BJ (cell line): ENCODE results near the gene CD9. TPM values are rescaled to one million over a fixed set of nuclear protein-coding genes. Genes with fewer than 3 reads are reported as not detected.

Experiments used
- CTCF ChIA-PET: fragments of 350-600 bp; formaldehyde crosslinking; extraction: SDS; loops from one replicate; lab custom pipeline; 2021; ENCODE audit warnings: antibody characterized with exemption, inconsistent platforms; lab: Yijun Ruan, JAX
- POLR2A ChIA-PET: fragments of 300-600 bp; sonication (Branson Sonifier 250); formaldehyde crosslinking; extraction: SDS; loops from one replicate; lab custom pipeline; 2021; ENCODE audit warnings: antibody characterized with exemption; lab: Charles Lee
- DNase-seq: peaks from one replicate; pipeline ENCODE4 v3.0.0-alpha.2; 2011; ENCODE audit warnings: low read depth
- H3K27me3 ChIP-seq: 2 replicates; pipeline ENCODE4 v1.6.0; 2011; ENCODE audit warnings: low read length; ENCODE audit not compliant: control insufficient read depth, insufficient read depth
- H3K36me3 ChIP-seq: 2 replicates; pipeline ENCODE4 v1.5.1; 2011; ENCODE audit warnings: low read length; ENCODE audit not compliant: control insufficient read depth, insufficient read depth
- H3K4me3 ChIP-seq: 2 replicates; pipeline ENCODE4 v1.5.1; 2011; ENCODE audit warnings: low read depth, mild to moderate bottlenecking, control low read depth, low read length
- polyA plus RNA-seq: library from polyadenylated mRNA; depleted of rRNA; stranded (reverse); fragments of >200 nt; gene quantifications from 2 replicates; pipeline ENCODE4 v1.2.3, GENCODE V29; 2011
- TF ChIP-seq, protein P1 (sequence below): IDR thresholded peaks from 2 replicates; pipeline ENCODE4 v1.5.1; 2011; ENCODE audit warnings: low read depth, mild to moderate bottlenecking, control low read depth, inconsistent platforms, low read length, moderate library complexity; ENCODE audit not compliant: insufficient read depth

Gene CD9
- polyA plus RNA-seq, 1 experiment, result 86.0 TPM

DNA sequence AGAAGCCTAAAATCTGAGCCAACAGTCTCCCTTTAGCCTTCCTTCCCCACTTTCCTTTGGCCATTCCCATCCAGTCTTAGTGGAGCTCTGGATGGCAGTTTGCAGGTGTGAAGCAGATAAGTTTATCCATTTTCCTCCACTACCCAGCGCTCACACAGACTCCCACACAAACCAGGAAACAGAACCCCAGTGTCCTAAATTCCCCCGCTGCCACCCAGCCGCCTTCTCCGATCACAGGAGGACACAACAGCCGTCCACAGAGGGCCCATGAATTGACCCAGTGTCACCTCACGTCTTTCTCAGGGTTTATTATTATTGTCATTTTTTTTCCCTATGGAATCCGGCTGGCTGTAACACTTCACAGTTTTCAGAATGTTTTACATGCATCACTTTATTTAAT lies 16.4 kb downstream of the CD9 start:
- H3K36me3 ChIP-seq, result no peaks in the 10 kb centered on the region
- DNase-seq, result no peak
- TF ChIP-seq, protein P1, sequence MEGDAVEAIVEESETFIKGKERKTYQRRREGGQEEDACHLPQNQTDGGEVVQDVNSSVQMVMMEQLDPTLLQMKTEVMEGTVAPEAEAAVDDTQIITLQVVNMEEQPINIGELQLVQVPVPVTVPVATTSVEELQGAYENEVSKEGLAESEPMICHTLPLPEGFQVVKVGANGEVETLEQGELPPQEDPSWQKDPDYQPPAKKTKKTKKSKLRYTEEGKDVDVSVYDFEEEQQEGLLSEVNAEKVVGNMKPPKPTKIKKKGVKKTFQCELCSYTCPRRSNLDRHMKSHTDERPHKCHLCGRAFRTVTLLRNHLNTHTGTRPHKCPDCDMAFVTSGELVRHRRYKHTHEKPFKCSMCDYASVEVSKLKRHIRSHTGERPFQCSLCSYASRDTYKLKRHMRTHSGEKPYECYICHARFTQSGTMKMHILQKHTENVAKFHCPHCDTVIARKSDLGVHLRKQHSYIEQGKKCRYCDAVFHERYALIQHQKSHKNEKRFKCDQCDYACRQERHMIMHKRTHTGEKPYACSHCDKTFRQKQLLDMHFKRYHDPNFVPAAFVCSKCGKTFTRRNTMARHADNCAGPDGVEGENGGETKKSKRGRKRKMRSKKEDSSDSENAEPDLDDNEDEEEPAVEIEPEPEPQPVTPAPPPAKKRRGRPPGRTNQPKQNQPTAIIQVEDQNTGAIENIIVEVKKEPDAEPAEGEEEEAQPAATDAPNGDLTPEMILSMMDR, result no peak
- no peaks in the 10 kb centered on the region for H3K27me3 ChIP-seq
- POLR2A ChIA-PET, result no interaction called here
- CTCF ChIA-PET, result interaction anchor here (1.2 to 1.5 kb wide), 3 partner anchors 13 to 62 kb away, joined by 3 to 4 read pairs (median 4); no protein-coding TSS in a partner anchor
- no peak overlapping the region for H3K4me3 ChIP-seq

DNA sequence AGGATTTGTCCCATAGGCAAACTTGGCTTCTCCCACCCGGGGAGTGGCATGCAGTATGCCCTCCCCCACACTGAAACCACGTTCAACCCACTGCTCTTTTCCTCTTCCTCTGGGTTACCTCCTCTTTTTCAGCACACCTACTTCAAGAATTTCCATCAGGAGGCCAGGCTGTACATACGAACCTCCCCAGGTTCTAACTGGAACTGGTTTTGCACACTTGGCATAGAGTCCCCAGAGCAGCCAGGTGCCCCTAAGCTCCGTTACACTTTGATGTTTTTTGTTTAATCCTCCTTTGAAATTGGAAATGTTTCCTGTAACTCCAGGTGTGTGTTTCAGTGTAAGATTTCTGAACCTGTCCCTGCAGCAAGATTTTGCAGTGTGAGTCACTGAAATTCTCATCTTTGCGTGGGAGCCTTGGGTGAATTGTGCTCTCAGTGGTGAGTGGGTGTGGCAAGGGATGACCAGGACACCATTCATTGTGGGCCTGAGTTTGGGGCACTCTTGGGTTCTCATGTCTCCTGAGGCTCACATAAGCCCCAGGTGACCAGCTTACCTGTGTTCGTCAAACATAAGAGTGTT lies 18.2 kb downstream of the CD9 start:
- TF ChIP-seq, protein P1, result no peak
- ChIA-PET POLR2A (no interaction called here), CTCF (interaction anchor here (1.5 kb wide), 1 partner anchor 23 kb away, joined by 4 read pairs; no protein-coding TSS in a partner anchor)
- Histone ChIP-seq H3K36me3 (no peaks in the 10 kb centered on the region), H3K27me3 (no peaks in the 10 kb centered on the region), H3K4me3 (no peak overlapping the region)
- DNase-seq, result no peak

DNA sequence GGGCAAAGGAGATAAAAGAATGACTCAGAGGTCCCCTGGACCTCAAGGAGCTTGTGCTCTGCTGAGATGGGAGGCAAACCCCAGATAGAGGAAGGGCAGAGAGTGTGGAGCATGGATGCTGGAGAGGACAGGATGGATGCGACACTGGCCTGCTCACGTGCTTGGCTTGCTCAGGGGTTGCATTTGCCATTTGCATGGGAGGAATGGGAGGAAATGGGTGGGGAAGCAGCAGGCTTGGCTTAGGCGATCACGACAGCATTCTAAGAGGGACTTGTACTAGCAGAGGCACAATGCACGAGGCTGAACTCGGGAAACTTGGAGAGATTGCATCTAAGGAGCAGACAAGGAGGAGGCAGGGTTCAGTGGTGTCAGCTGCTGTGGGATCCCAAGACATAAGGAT lies 19.8 kb downstream of the CD9 start:
- CTCF ChIA-PET, result interaction anchor here (2.7 kb wide), 1 partner anchor 10 kb away, joined by 7 read pairs; no protein-coding TSS in a partner anchor

DNA sequence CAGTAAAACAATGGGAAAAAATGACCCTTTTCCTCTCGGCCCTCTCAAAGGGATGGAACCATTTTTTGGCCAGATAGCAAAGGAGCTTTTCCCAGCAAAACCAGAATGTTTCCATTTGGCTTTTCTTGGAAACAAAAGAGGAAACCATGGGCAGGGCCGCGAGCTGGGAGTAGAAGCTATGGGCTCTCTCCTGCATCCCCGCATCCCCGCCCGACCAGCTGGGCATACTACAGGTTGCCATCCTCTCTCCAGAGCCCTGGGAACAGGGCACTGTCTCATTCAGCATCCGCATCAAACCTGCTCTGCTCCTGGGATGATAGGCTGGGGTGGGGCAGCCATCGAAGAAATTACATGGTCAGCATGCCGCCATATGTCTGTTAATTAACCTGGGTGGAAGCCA lies 20.9 kb downstream of the CD9 start:
- TF ChIP-seq, protein P1, result no peak
- ChIA-PET CTCF (interaction anchor here (2.7 kb wide), 1 partner anchor 9 kb away, joined by 7 read pairs; no protein-coding TSS in a partner anchor), POLR2A (no interaction called here)
- DNase-seq, result no peak
- Histone ChIP-seq H3K36me3 (no peaks in the 10 kb centered on the region; the same call in 1 of the 2 replicates), H3K4me3 (no peak overlapping the region), H3K27me3 (no peaks in the 10 kb centered on the region)

More for the DNA sequence above, 19.8 kb downstream of the CD9 start:
- POLR2A ChIA-PET, result no interaction called here
- TF ChIP-seq, protein P1, result no peak
- DNase-seq, result no peak
- Histone ChIP-seq H3K36me3 (no peaks in the 10 kb centered on the region; the same call in 1 of the 2 replicates), H3K4me3 (no peak overlapping the region), H3K27me3 (no peaks in the 10 kb centered on the region)

DNA sequence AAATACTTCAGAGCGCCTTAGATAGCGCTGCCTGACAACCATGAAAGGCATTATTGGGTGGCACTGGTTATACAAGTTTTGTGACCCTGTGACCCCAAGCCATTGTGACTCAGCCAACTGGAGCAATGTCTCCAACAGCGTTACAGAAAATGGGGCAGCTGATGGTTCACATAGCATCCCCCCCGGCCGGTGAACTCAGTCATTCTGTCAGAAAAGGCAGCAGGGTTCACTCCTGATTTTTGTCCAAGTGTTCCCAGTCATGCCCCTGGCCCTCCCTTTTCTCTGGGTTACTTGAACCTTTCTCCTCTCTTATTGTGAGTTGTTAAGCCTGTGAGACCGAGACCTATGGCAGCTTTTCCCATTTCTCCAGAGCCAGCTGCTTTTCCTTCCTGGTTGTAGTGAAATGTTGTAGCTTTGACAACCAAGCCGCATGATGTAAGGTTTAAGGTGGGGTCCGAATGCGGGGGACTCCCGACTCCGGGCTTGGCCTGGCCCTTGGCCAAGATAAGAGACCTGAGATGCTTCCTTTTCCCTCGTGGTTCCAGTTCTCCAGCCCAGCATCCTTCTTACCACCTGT lies 22.0 kb downstream of the CD9 start:
- H3K36me3 ChIP-seq, result no peaks in the 10 kb centered on the region; the same call in 1 of the 2 replicates
- CTCF ChIA-PET, result interaction anchor here (0.5 to 2.7 kb wide), 2 partner anchors 8 to 219 kb away, joined by 3 to 7 read pairs; no protein-coding TSS in a partner anchor
- DNase-seq, result no peak

More for the DNA sequence above, 22.0 kb downstream of the CD9 start:
- H3K27me3 ChIP-seq, result no peaks in the 10 kb centered on the region
- POLR2A ChIA-PET, result no interaction called here
- TF ChIP-seq, protein P1, result no peak
- no peak overlapping the region for H3K4me3 ChIP-seq
